HG02759 (cell line): ENCODE measurements around the gene MYEOV.

ENCODE experiments used
- ATAC-seq: cut with Tn5 transposase; IDR thresholded peaks from one replicate; pipeline ENCODE4 v1.9.1; 2021; ENCODE audit warnings: mild to moderate bottlenecking, moderate library complexity; ENCODE audit not compliant: unreplicated experiment

The MYEOV gene

GRCh38 chr11:69301081-69301454 lies 7.1 kb downstream of the MYEOV start:
- no peak for ATAC-seq

GRCh38 chr11:69301455-69302401 lies 7.8 kb downstream of the MYEOV start:
- no peak for ATAC-seq

- ATAC-seq, result no peak
These were observed 8.6 kb downstream of the MYEOV start for GRCh38 chr11:69302447-69303020.

- ATAC-seq, result no peak
These were observed 9.5 kb downstream of the MYEOV start for GRCh38 chr11:69303427-69303826.

- ATAC-seq, result no peak
These were observed 10.3 kb downstream of the MYEOV start for GRCh38 chr11:69304258-69304657.

GRCh38 chr11:69304686-69305085 lies 10.7 kb downstream of the MYEOV start:
- ATAC-seq, result no peak

GRCh38 chr11:69305885-69306540 lies 12.1 kb downstream of the MYEOV start:
- no peak for ATAC-seq

GRCh38 chr11:69306821-69307220 lies 12.9 kb downstream of the MYEOV start:
- no peak for ATAC-seq

- no peak for ATAC-seq
These were observed 13.5 kb downstream of the MYEOV start for GRCh38 chr11:69307421-69307820.

GRCh38 chr11:69307871-69308431 lies 14.0 kb downstream of the MYEOV start:
- ATAC-seq, result no peak

GRCh38 chr11:69308491-69308911 lies 14.5 kb downstream of the MYEOV start:
- no peak for ATAC-seq

- ATAC-seq, result no peak
These were observed 15.1 kb downstream of the MYEOV start for GRCh38 chr11:69308936-69309615.

- no peak for ATAC-seq
These were observed 15.8 kb downstream of the MYEOV start for GRCh38 chr11:69309631-69310280.

- ATAC-seq, result no peak
These were observed 16.4 kb downstream of the MYEOV start for GRCh38 chr11:69310351-69310750.

GRCh38 chr11:69310934-69311766 lies 17.2 kb downstream of the MYEOV start:
- no peak for ATAC-seq

GRCh38 chr11:69311767-69312385 lies 17.9 kb downstream of the MYEOV start:
- ATAC-seq, result no peak

- no peak for ATAC-seq
These were observed 18.8 kb downstream of the MYEOV start for GRCh38 chr11:69312453-69313404.

- ATAC-seq, result no peak
These were observed 20.0 kb downstream of the MYEOV start for GRCh38 chr11:69313992-69314391.
